GM19397 (cell line): Measurements from ENCODE around the gene KCND2.

Source experiments
- ATAC-seq: cut with Tn5 transposase; IDR thresholded peaks from one replicate; pipeline ENCODE4 v1.9.1; 2021; ENCODE audit warnings: mild to moderate bottlenecking, moderate library complexity; ENCODE audit not compliant: unreplicated experiment

KCND2 gene

DNA sequence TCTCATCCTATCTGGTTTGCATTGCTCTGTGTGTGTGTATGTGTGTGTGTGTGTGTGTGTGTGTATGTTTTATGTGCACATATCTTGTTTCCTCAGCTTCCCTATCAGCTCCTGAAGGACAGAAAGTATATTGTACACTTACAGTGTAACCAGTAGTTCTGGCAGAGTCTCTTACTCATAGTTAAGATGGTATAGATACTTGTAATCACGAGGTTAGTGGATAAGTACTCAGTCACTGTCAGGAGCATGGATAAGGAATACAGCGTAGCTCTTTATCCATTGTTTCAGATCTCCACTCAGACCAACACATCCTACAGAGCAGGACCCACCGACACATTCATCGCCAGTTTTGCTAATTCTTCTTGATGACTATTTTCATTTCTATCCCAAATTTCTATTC lies 309.9 kb downstream of the KCND2 start:
- no peak for ATAC-seq

DNA sequence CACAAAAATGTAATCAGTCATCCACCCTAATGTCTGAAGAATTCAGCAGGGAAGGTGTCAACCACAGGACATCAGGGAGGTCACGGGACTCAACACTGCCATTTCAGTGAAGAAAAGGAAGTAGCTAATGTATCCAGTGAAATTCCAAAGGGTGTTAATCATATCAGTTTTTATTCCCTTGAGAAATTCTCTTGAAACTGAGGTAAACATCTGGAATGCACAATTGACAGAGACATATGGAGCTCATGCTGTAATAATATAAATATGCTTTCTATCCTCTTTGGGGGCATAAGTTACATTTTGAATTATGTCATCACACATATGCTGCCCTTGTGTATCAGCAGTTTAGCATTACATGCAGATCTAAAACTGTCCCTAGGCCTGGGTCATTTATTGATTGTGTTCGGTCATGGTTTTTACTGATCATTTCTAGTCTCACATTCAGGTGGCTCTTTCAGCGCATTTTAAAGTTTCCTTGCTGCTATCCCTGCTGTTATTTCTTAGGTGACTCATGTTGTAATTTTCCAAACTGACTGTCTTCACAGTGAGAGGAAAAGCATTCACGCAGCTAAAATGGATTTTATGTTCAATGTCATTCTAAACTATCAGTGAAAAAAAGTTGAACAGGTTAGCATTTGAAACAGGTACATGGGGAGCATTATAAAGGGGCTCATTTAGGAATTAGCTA lies 311.1 kb downstream of the KCND2 start:
- ATAC-seq = no peak

DNA sequence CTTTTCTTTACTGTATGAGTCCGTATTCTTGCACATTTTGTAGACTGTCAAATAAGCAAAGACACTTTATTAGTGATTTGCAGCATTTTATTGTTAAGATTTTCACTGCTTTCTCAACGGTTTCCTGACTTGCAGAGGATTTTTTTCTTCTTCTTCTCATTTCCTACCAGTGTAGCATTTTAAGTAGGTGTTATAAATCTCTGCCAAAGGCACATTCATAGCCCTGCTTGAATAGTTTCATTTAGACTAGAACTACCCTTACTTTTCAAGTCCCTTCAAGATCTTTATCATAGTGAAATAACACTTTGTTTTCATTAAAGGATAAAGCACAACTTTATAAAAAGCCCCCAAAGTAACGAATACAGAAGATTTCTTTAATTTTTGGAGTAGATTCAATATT lies 313.6 kb downstream of the KCND2 start:
- ATAC-seq = no peak

- no peak for ATAC-seq
These were observed 314.3 kb downstream of the KCND2 start for GRCh38 chr7:120587243-120587642.

DNA sequence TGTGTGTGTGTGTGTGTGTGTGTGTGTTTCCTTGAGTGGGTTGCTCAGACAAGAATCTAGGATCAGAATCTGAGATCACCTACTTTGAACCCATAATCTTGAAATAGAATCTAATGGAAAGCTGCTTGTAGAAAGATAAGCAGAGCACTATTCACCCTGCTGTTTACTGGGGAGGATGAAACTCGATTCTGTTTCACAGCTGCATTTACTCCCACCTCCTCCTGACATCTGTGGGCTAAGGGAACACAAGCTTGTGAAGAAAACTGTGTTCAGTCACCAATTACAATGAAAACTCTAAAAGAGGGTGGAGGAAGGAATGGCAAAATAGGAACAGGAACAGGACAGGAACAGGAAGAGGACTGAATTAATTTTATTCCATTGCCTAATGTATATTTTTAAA lies 315.4 kb downstream of the KCND2 start:
- ATAC-seq = no peak

DNA sequence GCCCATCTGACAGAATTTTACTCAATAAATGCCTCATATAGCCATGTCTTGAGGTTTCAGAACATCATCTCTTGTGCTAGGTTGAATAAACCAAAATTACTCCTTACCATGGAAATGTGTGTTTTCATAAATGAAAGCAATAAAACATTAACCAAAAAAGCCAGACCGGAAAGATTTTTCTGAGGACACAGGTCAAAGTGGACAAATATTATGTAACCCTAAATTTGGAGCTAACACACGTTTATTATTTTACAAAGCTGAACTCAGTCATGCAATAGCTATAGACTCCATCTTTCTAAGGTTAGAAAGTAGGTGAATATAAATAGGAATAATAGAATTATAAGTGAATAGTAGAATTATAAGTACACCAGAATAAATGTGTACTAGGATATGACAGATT lies 315.9 kb downstream of the KCND2 start:
- ATAC-seq = no peak

GRCh38 chr7:120600607-120601006 lies 327.6 kb downstream of the KCND2 start:
- no peak for ATAC-seq

- ATAC-seq = no peak
These were observed 330.4 kb downstream of the KCND2 start for GRCh38 chr7:120603366-120603765.

GRCh38 chr7:120609136-120609753 lies 336.3 kb downstream of the KCND2 start:
- no peak for ATAC-seq

GRCh38 chr7:120611975-120612374 lies 339.0 kb downstream of the KCND2 start:
- no peak for ATAC-seq

DNA sequence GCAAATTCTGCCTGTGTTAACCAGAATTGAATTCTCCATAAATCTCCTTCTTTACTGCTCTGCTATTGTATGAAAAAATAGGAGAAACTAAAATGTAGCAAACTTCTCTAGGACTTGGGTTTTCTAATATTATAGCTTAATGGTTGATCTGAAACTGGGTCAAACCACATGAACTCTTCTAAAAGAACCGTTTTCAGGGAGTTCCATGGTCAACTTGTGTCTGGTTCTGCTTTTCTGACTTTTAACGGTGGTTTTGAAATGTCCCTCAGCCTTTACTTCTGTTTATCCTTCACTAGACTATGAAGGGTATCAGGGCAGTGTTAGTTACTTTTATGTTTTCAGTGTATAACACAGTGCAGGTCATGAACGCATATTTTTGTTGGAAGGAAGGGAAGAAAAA lies 342.7 kb downstream of the KCND2 start:
- no peak for ATAC-seq

- peak; percentile 50 for ATAC-seq
These were observed 344.3 kb downstream of the KCND2 start for GRCh38 chr7:120617275-120617674.

DNA sequence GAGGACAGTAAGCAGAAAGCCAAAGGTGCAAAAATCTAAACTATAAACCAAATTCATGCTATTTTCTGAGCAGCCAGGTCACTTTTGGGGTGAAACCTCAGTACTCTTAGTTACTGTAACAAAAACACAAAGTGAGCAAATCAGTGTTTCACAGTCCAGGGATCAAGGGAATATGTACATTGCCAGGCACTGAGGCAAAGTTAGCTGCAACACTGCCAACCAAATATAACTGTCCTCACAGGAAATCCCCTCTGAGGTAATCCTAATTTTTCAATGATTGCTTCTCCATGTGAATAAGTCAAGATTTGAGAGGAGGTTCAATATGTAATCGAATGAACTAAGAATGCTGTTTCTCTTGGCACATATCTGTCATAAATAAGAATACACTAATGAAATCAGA lies 355.3 kb downstream of the KCND2 start:
- ATAC-seq = no peak

GRCh38 chr7:120639884-120640283 lies 366.9 kb downstream of the KCND2 start:
- no peak for ATAC-seq

GRCh38 chr7:120645966-120646365 lies 373.0 kb downstream of the KCND2 start:
- ATAC-seq = no peak

DNA sequence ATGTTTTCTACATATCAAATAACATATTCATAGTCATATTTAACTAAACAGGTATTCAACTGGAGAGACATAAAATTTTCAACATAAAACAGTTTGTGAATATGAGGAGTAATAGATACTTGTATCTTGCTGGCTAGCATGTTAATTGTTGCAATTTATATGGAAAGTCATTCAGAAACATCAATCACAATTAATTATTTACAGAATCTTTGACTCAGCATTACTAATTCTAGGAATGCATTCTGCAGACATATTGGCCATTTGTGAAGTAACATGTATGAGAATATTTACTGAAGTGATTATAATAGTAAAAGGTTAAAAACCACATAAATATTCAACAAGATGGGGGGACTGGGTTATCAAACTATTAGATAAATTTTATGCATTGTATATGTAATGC lies 381.3 kb downstream of the KCND2 start:
- no peak for ATAC-seq

GRCh38 chr7:120658516-120658915 lies 385.5 kb downstream of the KCND2 start:
- ATAC-seq = no peak

DNA sequence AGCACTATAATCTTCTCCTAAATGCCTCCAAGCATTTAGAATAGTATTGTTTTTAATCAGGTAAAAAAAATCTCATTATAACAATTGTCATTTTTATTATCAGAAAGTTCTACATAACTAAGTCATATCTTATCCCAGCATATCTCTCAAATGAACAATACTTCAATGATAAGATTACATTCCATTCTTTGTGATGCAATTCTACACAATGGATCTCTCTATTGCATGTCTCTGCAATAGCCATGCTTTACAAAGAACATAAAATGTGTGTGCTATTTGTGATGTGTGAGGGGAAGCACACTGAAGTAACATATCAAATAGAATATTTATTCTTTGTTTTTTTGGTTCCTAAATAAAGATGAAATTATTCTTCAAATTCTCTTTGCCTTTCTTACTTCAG lies 389.3 kb downstream of the KCND2 start:
- no peak for ATAC-seq

GRCh38 chr7:120665068-120665467 lies 392.1 kb downstream of the KCND2 start:
- ATAC-seq = no peak

DNA sequence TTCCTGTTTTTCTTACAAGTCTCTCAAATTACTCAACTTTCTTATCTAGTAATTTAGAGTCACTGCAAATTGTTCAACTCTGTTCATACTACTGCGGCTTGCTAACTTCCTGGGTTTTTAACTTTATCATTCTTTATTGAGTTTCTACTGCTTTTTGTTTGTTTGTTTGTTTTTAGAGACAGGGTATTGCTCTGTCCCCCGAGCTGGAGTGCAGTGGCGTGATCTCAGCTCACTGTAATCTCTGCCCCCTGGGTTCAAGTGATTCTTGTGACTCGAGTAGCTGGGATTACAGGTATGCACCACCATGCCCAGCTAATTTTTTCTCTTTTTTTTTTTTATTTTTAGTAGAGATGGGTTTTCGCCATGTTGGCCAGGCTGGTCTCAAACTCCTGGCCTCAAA lies 402.1 kb downstream of the KCND2 start:
- no peak for ATAC-seq

- ATAC-seq = no peak
These were observed 404.6 kb downstream of the KCND2 start for GRCh38 chr7:120677535-120677934.

- ATAC-seq = no peak
These were observed 408.0 kb downstream of the KCND2 start for GRCh38 chr7:120680985-120681384.

DNA sequence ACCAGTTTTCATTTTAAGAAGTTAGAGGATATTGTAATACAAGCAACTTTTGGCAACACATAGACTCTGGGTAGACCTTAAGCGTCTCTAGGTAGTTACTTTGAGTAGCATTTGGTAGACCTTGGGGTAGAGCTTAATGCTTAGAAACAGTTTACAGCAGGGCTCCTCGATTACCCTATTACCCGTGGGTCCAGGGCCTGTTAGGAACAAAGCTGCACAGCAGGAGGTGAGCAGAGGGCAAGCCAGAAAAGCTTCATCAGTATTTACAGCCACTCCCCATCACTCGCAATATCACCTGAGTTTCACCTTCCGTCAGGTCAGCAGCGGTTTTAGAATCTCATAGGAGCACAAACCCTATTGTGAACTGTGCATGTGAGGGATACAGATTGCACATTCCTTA lies 411.5 kb downstream of the KCND2 start:
- no peak for ATAC-seq
